WTC11 (cell line): ENCODE measurements around the gene CCDC88B. TPM values are rescaled to one million over a fixed set of nuclear protein-coding genes. Genes with fewer than 3 reads are reported as not detected.

Experiments
- ATAC-seq: fragments of 200-7000 bp; cut with Tn5 transposase; 2 replicates; pipeline ENCODE4 v1.10.0; 2021; ENCODE audit warnings: mild to moderate bottlenecking, moderate library complexity
- CTCF ChIA-PET: fragments of 300-600 bp; sonication (Branson Sonifier 250); formaldehyde crosslinking; loops from one replicate; lab custom pipeline; 2021; ENCODE audit warnings: antibody characterized with exemption; lab: Charles Lee
- POLR2A ChIA-PET: fragments of 350-600 bp; sonication (Branson Sonifier 250); formaldehyde crosslinking; loops from one replicate; lab custom pipeline; 2021; ENCODE audit warnings: antibody characterized with exemption; lab: Charles Lee
- DNase-seq: peaks from one replicate; pipeline ENCODE4 v3.0.0; 2021; ENCODE audit warnings: low spot score
- H3K27ac Mint-ChIP-seq: 2 replicates; pipeline ENCODE4 v1.8.0; 2021; ENCODE audit warnings: mixed read lengths
- H3K27me3 Mint-ChIP-seq: 2 replicates; pipeline ENCODE4 v1.8.0; 2021; ENCODE audit warnings: low read depth, mild to moderate bottlenecking, moderate library complexity, mixed read lengths
- H3K36me3 Mint-ChIP-seq: 2 replicates; pipeline ENCODE4 v1.8.0; 2021; ENCODE audit warnings: mixed read lengths
- H3K4me1 Mint-ChIP-seq: 2 replicates; pipeline ENCODE4 v1.8.0; 2022; ENCODE audit warnings: mixed read lengths
- H3K4me3 Mint-ChIP-seq: 2 replicates; pipeline ENCODE4 v1.8.0; 2021; ENCODE audit warnings: mild to moderate bottlenecking, moderate library complexity, mixed read lengths
- H3K9me3 Mint-ChIP-seq: 2 replicates; pipeline ENCODE4 v1.8.0; 2021; ENCODE audit warnings: mixed read lengths
- ATF6 ChIP-seq: sonication (generic); formaldehyde crosslinking; IDR thresholded peaks from 2 replicates; pipeline ENCODE4 v1.8.1; 2023; ENCODE audit warnings: mild to moderate bottlenecking, missing genetic modification reagents
- CDX4 ChIP-seq: fragments of 250-450 bp; sonication (Bioruptor Pico); IDR thresholded peaks from 2 replicates; pipeline ENCODE4 v1.9.0; 2021; ENCODE audit warnings: moderate library complexity, mild to moderate bottlenecking, inconsistent platforms, borderline replicate concordance
- JUN ChIP-seq: sonication (generic); formaldehyde crosslinking; IDR thresholded peaks from 2 replicates; pipeline ENCODE4 v1.8.0; 2023; ENCODE audit warnings: mild to moderate bottlenecking, missing genetic modification reagents
- MAX ChIP-seq: sonication (generic); formaldehyde crosslinking; IDR thresholded peaks from 2 replicates; pipeline ENCODE4 v1.8.0; 2022; ENCODE audit warnings: mild to moderate bottlenecking, missing genetic modification reagents
- MLX ChIP-seq: sonication (generic); formaldehyde crosslinking; IDR thresholded peaks from 2 replicates; pipeline ENCODE4 v1.8.1; 2023; ENCODE audit warnings: mild to moderate bottlenecking, missing genetic modification reagents, moderate library complexity
- NR1H2 ChIP-seq: sonication (generic); formaldehyde crosslinking; IDR thresholded peaks from 2 replicates; pipeline ENCODE4 v1.9.0; 2021; ENCODE audit warnings: mild to moderate bottlenecking, moderate library complexity, missing genetic modification reagents
- PRRX2 ChIP-seq: fragments of 250-450 bp; sonication (Bioruptor Pico); IDR thresholded peaks from 2 replicates; pipeline ENCODE4 v1.8.0; 2021; ENCODE audit warnings: mild to moderate bottlenecking
- ZNF425 ChIP-seq: fragments of 250-450 bp; sonication (Bioruptor Pico); conservative IDR thresholded peaks from 2 replicates; pipeline ENCODE4 v1.9.0; 2021; ENCODE audit warnings: mild to moderate bottlenecking
- ZNF532 ChIP-seq: fragments of 250-450 bp; sonication (Bioruptor Pico); IDR thresholded peaks from 2 replicates; pipeline ENCODE4 v1.9.0; 2021; ENCODE audit warnings: mild to moderate bottlenecking, borderline replicate concordance
- total RNA-seq: library from RNA; stranded (reverse); gene quantifications from 3 replicates; pipeline ENCODE4 v1.2.3, GENCODE V29; 2021

Gene CCDC88B
- total RNA-seq, 1 experiment from 2014 or later, result 17.0 TPM

GRCh38 chr11:64391839-64392238 is 51.8 kb downstream of the CCDC88B start:
- ChIA-PET POLR2A (no interaction called here), CTCF (interaction anchor here (1.0 to 4.7 kb wide), 3 partner anchors 36 to 57 kb away, joined by 3 to 30 read pairs (median 9); no protein-coding TSS in a partner anchor)
- Mint-ChIP-seq H3K27me3 (peaks cover 28% of the 10 kb centered on the region), H3K27ac (no peak overlapping the region), H3K4me1 (peaks cover 24% of the 10 kb centered on the region), H3K36me3 (no peaks in the 10 kb centered on the region), H3K4me3 (no peak overlapping the region), H3K9me3 (peaks cover 10% of the 10 kb centered on the region)
- DNase-seq (no peak), ATAC-seq (no peak)
- no peak for TF ChIP-seq CDX4 (CRISPR knock-in tag)
- TF ChIP-seq ZNF532 (CRISPR knock-in tag), result no peak
- TF ChIP-seq ZNF425, result no peak
- TF ChIP-seq PRRX2 (CRISPR knock-in tag), result no peak
- TF ChIP-seq NR1H2 (CRISPR knock-in tag), result no peak

- no peak for DNase-seq
- Mint-ChIP-seq H3K4me3 (peak overlapping the region; percentile 38; the same call in 1 of the 2 replicates), H3K36me3 (no peaks in the 10 kb centered on the region), H3K27ac (peak overlapping the region; percentile 96), H3K4me1 (peaks cover 27% of the 10 kb centered on the region), H3K27me3 (peaks cover 22% of the 10 kb centered on the region), H3K9me3 (peaks cover 3% of the 10 kb centered on the region; the same call in 1 of the 2 replicates)
- CTCF ChIA-PET, result interaction anchor here (0.5 to 2.3 kb wide), 24 partner anchors 10 to 492 kb away, joined by 3 to 49 read pairs (median 5); partner anchors contain the start of gene PLCB3
- TF ChIP-seq MAX (CRISPR knock-in tag), result peak; percentile 38; the same call in 1 of the 2 replicates
- no peak for TF ChIP-seq MLX (CRISPR knock-in tag)
- TF ChIP-seq JUN, result no peak
- TF ChIP-seq ATF6 (CRISPR knock-in tag), result no peak
- peak; percentile 9; the same call in 1 of the 2 replicates for ATAC-seq
- POLR2A ChIA-PET, result interaction anchor here (1.4 kb wide), 1 partner anchor 39 kb away, joined by 4 read pairs; no protein-coding TSS in a partner anchor
Observed at GRCh38 chr11:64395545-64396078, 55.6 kb downstream of the CCDC88B start.
